PC-3 (cell line): ENCODE results near the gene TAS2R14. TPM values are rescaled to one million over a fixed set of nuclear protein-coding genes. Genes with fewer than 3 reads are reported as not detected.

Experiments
- ATAC-seq: fragments of 200-7000 bp; cut with Tn5 transposase; 2 replicates; pipeline ENCODE4 v1.9.1; 2020; ENCODE audit warnings: mild to moderate bottlenecking, moderate library complexity
- Bru-seq: library from RNA; stranded (reverse); fragments of 400-500 nt; gene quantifications from one replicate; lab custom pipeline; 2021; lab: Mats Ljungman, UMichigan
- BruChase-seq, 2 experiments: library from RNA; stranded (reverse); fragments of 400-500 nt; gene quantifications; one replicate each; lab custom pipeline; 2021; lab: Mats Ljungman, UMichigan
- BruUV-seq: library from RNA; stranded (reverse); fragments of 400-500 nt; replicated peaks from 2 replicates; lab custom pipeline; 2021; lab: Mats Ljungman, UMichigan
- CTCF ChIA-PET: fragments of 300-600 bp; sonication (Branson Sonifier 250); formaldehyde crosslinking; loops from one replicate; lab custom pipeline; 2022; ENCODE audit warnings: antibody characterized with exemption; lab: Charles Lee
- POLR2A ChIA-PET: fragments of 300-600 bp; sonication (Branson Sonifier 250); formaldehyde crosslinking; loops from one replicate; lab custom pipeline; 2022; ENCODE audit warnings: antibody characterized with exemption; ENCODE audit not compliant: unreplicated experiment; lab: Charles Lee
- DNase-seq: peaks from one replicate; pipeline ENCODE4 v3.0.0-alpha.2; 2015
- H2AFZ ChIP-seq: fragments of 300-600 bp; sonication (generic); 2 replicates; pipeline ENCODE4 v1.6.0; 2016; ENCODE audit warnings: antibody characterized with exemption, low read length
- H3F3A ChIP-seq: fragments of 300-600 bp; sonication (generic); one replicate; pipeline ENCODE4 v1.6.0; 2017; ENCODE audit warnings: antibody characterized with exemption, low read length, control low read depth, mild to moderate bottlenecking; ENCODE audit not compliant: unreplicated experiment
- H3K27ac ChIP-seq: fragments of 300-600 bp; sonication (generic); 2 replicates; pipeline ENCODE4 v1.5.1; 2016; ENCODE audit warnings: mild to moderate bottlenecking, low read length
- H3K27me3 ChIP-seq: fragments of 300-600 bp; sonication (generic); 2 replicates; pipeline ENCODE4 v1.6.1; 2016; ENCODE audit warnings: low read length, mixed read lengths
- H3K36me3 ChIP-seq: fragments of 300-600 bp; sonication (generic); 2 replicates; pipeline ENCODE4 v1.6.1; 2016; ENCODE audit warnings: low read depth, mixed run types, low read length, mixed read lengths
- H3K4me1 ChIP-seq: fragments of 300-600 bp; sonication (generic); 2 replicates; pipeline ENCODE4 v1.5.1; 2016; ENCODE audit warnings: low read length; ENCODE audit not compliant: insufficient read depth
- H3K4me2 ChIP-seq: fragments of 300-600 bp; sonication (generic); 2 replicates; pipeline ENCODE4 v1.6.0; 2016; ENCODE audit warnings: low read length
- H3K4me3 ChIP-seq: fragments of 300-600 bp; sonication (generic); 2 replicates; pipeline ENCODE4 v1.5.1; 2016; ENCODE audit warnings: mild to moderate bottlenecking, low read length, mixed read lengths
- H3K79me2 ChIP-seq: fragments of 300-600 bp; sonication (generic); 2 replicates; pipeline ENCODE4 v1.6.1; 2017; ENCODE audit warnings: low read length, mixed read lengths
- H3K9ac ChIP-seq: fragments of 300-600 bp; sonication (generic); 2 replicates; pipeline ENCODE4 v1.6.0; 2016; ENCODE audit warnings: mild to moderate bottlenecking, low read length
- H3K9me2 ChIP-seq: fragments of 300-600 bp; sonication (generic); replicated peaks from 2 replicates; pipeline ENCODE4 v1.6.1; 2016; ENCODE audit warnings: mixed run types, low read length, mixed read lengths
- H3K9me3 ChIP-seq: fragments of 300-600 bp; sonication (generic); 2 replicates; pipeline ENCODE4 v1.6.1; 2016; ENCODE audit warnings: low read length, mixed read lengths
- H4K20me1 ChIP-seq: fragments of 300-600 bp; sonication (generic); 2 replicates; pipeline ENCODE4 v1.6.1; 2016; ENCODE audit warnings: low read length, mixed read lengths
- EZH2 ChIP-seq: fragments of 300-600 bp; sonication (generic); IDR thresholded peaks from one replicate; pipeline ENCODE4 v1.6.1; 2017; ENCODE audit warnings: antibody characterized with exemption, mild to moderate bottlenecking, low read length; ENCODE audit not compliant: unreplicated experiment
- EZH2phosphoT487 ChIP-seq: fragments of 300-600 bp; sonication (generic); IDR thresholded peaks from 2 replicates; pipeline ENCODE4 v1.6.1; 2018; ENCODE audit warnings: mild to moderate bottlenecking, antibody characterized with exemption, low read length, borderline replicate concordance
- intact Hi-C: fragments of 100-400 bp; cut with micrococcal nuclease; formaldehyde crosslinking; loops from 2 replicates; pipeline ENCODE4 v1.9.0; 2023
- long read RNA-seq: library from polyadenylated mRNA; unstranded; transcript quantifications from one replicate; pipeline ENCODE4 v2.0.0, GENCODE V29; 2021; ENCODE audit not compliant: unreplicated experiment
- total RNA-seq: library from RNA; depleted of rRNA; stranded (reverse); fragments of >200 nt; gene quantifications from 2 replicates; pipeline ENCODE4 v1.2.3, GENCODE V29; 2014; rRNA removed
- TF ChIP-seq, protein P1 (sequence below): fragments of 300-600 bp; sonication (generic); conservative IDR thresholded peaks from 2 replicates; pipeline ENCODE4 v1.5.1; 2017; ENCODE audit warnings: antibody characterized with exemption, low read depth, mild to moderate bottlenecking, low read length

Gene TAS2R14
- total RNA-seq (1.6 and 1.8 TPM in 2 replicates), Bru-seq, nascent RNA (percentile 59 among the genes with signal in this experiment), BruChase-seq, experiment 1, labeled RNA remaining after a 6-hour chase (percentile 61 among the genes with signal in this experiment), BruChase-seq, experiment 2, labeled RNA remaining after a 2-hour chase (percentile 82 among the genes with signal in this experiment)
- long read RNA-seq, partial matches to known transcripts = 0 of 11 reads
- long read RNA-seq, other reads (novel, unspliced or antisense) = 10 of 11 reads

DNA sequence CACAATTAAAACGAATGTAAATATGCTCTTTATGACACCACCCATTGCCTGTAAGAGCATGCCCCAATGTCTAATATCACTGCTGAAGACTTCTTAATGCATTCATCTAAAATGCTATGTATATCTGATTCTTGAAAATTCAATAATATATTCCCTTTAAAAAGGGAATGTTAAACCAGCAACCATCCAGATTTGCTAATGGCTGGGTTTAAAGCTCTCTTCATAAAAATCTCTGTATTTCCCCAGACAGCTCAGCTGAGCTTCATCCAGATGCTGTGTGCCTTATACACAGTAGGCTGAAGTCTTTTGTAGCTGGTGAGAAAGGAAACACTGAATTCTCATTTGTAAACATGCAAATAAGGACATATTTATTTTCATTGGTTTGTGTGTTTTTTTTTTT, at the start of gene TAS2R14:
Gene TAS2R14 (minus strand): TSS at position 101 of the 400 bp plus-strand sequence. CDS start 56 bp downstream, at position 45.
- no peak within 1 kb of the TSS for H3K4me2 ChIP-seq
- TF ChIP-seq EZH2 (no peak), EZH2phosphoT487 (no peak)
- TF ChIP-seq, protein P1, sequence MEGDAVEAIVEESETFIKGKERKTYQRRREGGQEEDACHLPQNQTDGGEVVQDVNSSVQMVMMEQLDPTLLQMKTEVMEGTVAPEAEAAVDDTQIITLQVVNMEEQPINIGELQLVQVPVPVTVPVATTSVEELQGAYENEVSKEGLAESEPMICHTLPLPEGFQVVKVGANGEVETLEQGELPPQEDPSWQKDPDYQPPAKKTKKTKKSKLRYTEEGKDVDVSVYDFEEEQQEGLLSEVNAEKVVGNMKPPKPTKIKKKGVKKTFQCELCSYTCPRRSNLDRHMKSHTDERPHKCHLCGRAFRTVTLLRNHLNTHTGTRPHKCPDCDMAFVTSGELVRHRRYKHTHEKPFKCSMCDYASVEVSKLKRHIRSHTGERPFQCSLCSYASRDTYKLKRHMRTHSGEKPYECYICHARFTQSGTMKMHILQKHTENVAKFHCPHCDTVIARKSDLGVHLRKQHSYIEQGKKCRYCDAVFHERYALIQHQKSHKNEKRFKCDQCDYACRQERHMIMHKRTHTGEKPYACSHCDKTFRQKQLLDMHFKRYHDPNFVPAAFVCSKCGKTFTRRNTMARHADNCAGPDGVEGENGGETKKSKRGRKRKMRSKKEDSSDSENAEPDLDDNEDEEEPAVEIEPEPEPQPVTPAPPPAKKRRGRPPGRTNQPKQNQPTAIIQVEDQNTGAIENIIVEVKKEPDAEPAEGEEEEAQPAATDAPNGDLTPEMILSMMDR = no peak

GRCh38 chr12:10986812-10987211, 47.7 kb upstream of the TAS2R14 start, which contains the start of gene TAS2R50:
TAS2R50 (minus strand) TSS chr12:10986912; CDS start chr12:10986860, 52 bp downstream.
- Histone ChIP-seq H3K79me2 (no peaks in the 10 kb centered on the region), H3K9ac (no peak within 1 kb of the TSS), H4K20me1 (no peaks in the 10 kb centered on the region), H3K4me3 (no peak within 1 kb of the TSS), H3K9me3 (no peaks in the 10 kb centered on the region), H3F3A (no peaks in the 10 kb centered on the region), H3K27me3 (no peaks in the 10 kb centered on the region), H3K9me2 (no peaks in the 10 kb centered on the region), H3K4me1 (no peaks in the 10 kb centered on the region), H3K27ac (no peak within 1 kb of the TSS), H3K4me2 (no peak within 1 kb of the TSS), H3K36me3 (peaks cover 7% of the 10 kb centered on the region; the same call in 1 of the 2 replicates), H2AFZ (no peak within 1 kb of the TSS)
- ChIA-PET CTCF (no interaction called here), POLR2A (no interaction called here)
- ATAC-seq (no peak), DNase-seq (no peak)
- no peak for TF ChIP-seq EZH2phosphoT487
- TF ChIP-seq EZH2 = no peak
- TF ChIP-seq, protein P1 = no peak
- no TSS peak for BruUV-seq
- intact Hi-C loops = no loop called here

More for the DNA sequence above, at the start of gene TAS2R14:
- H3K79me2 ChIP-seq = no peaks in the 10 kb centered on the region
- POLR2A ChIA-PET = no interaction called here
- intact Hi-C loops = no loop called here
- H3K9me3 ChIP-seq = no peaks in the 10 kb centered on the region; the same call in 1 of the 2 replicates
- no peaks in the 10 kb centered on the region for H4K20me1 ChIP-seq
- H2AFZ ChIP-seq = no peak within 1 kb of the TSS
- no TSS peak for BruUV-seq
- H3K9me2 ChIP-seq = no peaks in the 10 kb centered on the region
- no peak within 1 kb of the TSS for H3K27ac ChIP-seq
- peaks cover 11% of the 10 kb centered on the region for H3K4me1 ChIP-seq
- H3F3A ChIP-seq = no peaks in the 10 kb centered on the region
- H3K36me3 ChIP-seq = no peaks in the 10 kb centered on the region
- H3K4me3 ChIP-seq = no peak within 1 kb of the TSS
- no peaks in the 10 kb centered on the region for H3K27me3 ChIP-seq
- DNase-seq = no peak
- H3K9ac ChIP-seq = no peak within 1 kb of the TSS
- no peak for ATAC-seq
- CTCF ChIA-PET = no interaction called here

DNA sequence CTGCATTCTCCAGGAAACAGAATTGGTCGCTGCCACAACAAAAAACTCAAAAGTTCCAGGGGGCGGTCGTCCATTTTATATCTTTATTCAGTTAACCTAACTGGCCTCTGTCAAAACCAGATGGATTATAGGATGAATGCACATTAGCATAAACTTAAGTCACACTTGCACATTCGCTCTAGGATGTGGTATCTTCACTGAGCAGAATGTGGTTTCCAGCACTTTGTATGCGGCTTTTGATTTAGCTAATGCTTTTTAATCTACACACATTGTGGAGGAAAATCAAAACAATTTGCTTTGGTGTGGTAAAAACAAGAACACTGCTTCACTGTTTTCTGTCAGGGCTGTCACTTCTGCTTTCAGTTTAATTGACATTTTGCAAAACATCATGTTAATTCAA, 43.2 kb upstream of the TAS2R14 start:
- Histone ChIP-seq H3K79me2 (no peaks in the 10 kb centered on the region), H3K4me1 (no peaks in the 10 kb centered on the region), H2AFZ (no peak overlapping the region), H3K27ac (no peak overlapping the region), H3K27me3 (no peaks in the 10 kb centered on the region), H3K9ac (no peak overlapping the region), H3K4me2 (no peak overlapping the region), H4K20me1 (no peaks in the 10 kb centered on the region), H3K9me3 (no peaks in the 10 kb centered on the region), H3K36me3 (no peaks in the 10 kb centered on the region), H3F3A (no peaks in the 10 kb centered on the region), H3K9me2 (no peaks in the 10 kb centered on the region), H3K4me3 (no peak overlapping the region)
- no peak for TF ChIP-seq EZH2
- TF ChIP-seq, protein P1 = no peak
- no peak for TF ChIP-seq EZH2phosphoT487
- no TSS peak for BruUV-seq
- ChIA-PET CTCF (no interaction called here), POLR2A (no interaction called here)
- no peak for ATAC-seq
- no peak for DNase-seq
- intact Hi-C loops = no loop called here
